Large intestine (tissue), 3 donors: ENCODE measurements around the gene GCH1. TPM values are rescaled to one million over a fixed set of nuclear protein-coding genes. Genes with fewer than 3 reads are reported as not detected.
"Not testable (repeated sequence)": the region's sequence is repeated elsewhere in the genome, so short reads cannot be mapped to it uniquely, and the experiment has no call there.

Source experiments
- DNase-seq, 2 donors: peaks; one replicate each; pipeline versions ENCODE4 v3.0.0 to v3.0.0-alpha.2; 2013
- H3K27ac ChIP-seq: one replicate; pipeline ENCODE4 v1.5.1; 2013; ENCODE audit warnings: low read length
- H3K27me3 ChIP-seq: 2 replicates; pipeline ENCODE4 v1.6.1; 2013; ENCODE audit warnings: low read length; ENCODE audit not compliant: control insufficient read depth, insufficient read depth
- H3K36me3 ChIP-seq: 2 replicates; pipeline ENCODE4 v1.6.1; 2013; ENCODE audit warnings: low read length; ENCODE audit not compliant: control insufficient read depth, insufficient read depth
- H3K4me1 ChIP-seq: one replicate; pipeline ENCODE4 v1.6.1; 2013; ENCODE audit warnings: low read length; ENCODE audit not compliant: control insufficient read depth, insufficient read depth
- H3K4me3 ChIP-seq: one replicate; pipeline ENCODE4 v1.5.1; 2013; ENCODE audit warnings: low read length
- H3K9me3 ChIP-seq: one replicate; pipeline ENCODE4 v1.6.1; 2013; ENCODE audit warnings: mild to moderate bottlenecking, low read depth, low read length, moderate library complexity; ENCODE audit not compliant: control insufficient read depth
- WGBS: methylation state at CpG from one replicate; pipeline ENCODE4 v1.1.5; 2013; ENCODE audit warnings: low lambda C conversion rate; ENCODE audit not compliant: insufficient coverage; 5-methylcytosine and 5-hydroxymethylcytosine counted together
- polyA plus RNA-seq: library from polyadenylated mRNA; unstranded; fragments of 120-200 nt; gene quantifications from one replicate; pipeline ENCODE4 v1.2.1, GENCODE V29; 2013

The GCH1 gene
- polyA plus RNA-seq, 1 donor, result 27.5 TPM

GRCh38 chr14:54909817-54910558 is 7.4 kb upstream of the GCH1 start:
- no peak for DNase-seq
- WGBS, result no CpG with 5 or more reads among the region's 5 CpGs
- Histone ChIP-seq H3K27me3 (no peaks in the 10 kb centered on the region), H3K4me3 (no peak overlapping the region), H3K27ac (no peak overlapping the region), H3K9me3 (no peaks in the 10 kb centered on the region), H3K36me3 (no peaks in the 10 kb centered on the region), H3K4me1 (peaks cover 4% of the 10 kb centered on the region)

DNA sequence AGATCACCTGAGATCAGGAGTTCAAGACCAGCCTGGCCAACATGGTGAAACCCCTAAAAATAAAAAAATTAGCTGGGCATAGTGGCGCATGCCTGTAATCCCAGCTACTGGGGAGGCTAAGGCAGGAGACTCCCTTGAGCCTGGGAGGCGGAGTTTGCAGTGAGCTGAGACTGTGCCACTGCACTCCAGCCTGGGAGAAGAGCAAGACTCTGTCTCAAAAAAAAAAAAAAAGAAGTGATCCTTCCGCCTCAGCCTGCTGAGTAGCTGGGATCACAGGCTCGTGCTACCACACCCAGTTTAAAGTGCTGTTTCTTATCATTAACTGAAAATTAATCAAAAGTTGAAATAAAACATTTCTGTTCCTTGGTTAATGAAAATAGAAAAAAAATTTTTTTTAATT is 6.3 kb upstream of the GCH1 start:
- peak; percentile 25 to 65 for DNase-seq
- WGBS, result no CpG with 5 or more reads among the region's 4 CpGs
- not testable (repeated sequence) for H3K4me1 ChIP-seq, H3K9me3 ChIP-seq, H3K4me3 ChIP-seq, H3K27ac ChIP-seq, H3K27me3 ChIP-seq, H3K36me3 ChIP-seq

DNA sequence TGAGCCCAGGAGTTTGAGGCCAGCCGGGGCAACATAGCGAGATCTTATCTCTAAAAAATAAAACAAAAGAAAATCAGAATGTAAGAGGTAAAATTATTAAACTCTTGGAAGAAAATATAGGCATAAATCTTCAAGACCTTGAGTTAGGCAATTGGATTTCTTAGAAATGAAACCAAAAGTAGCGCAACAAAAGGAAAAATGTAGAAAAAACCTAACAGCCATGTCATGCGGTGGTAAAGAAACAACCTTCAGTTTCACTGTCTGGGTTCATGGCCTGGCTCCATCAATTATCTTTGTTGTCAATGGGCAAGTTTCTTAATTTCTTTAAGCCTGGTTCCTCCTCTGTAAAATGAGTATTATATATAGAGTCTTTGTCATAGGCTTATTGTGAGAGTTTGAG is 5.6 kb upstream of the GCH1 start:
- no peak overlapping the region for H3K27ac ChIP-seq
- H3K36me3 ChIP-seq, result no peaks in the 10 kb centered on the region
- WGBS, result 82% methylated on average over 2 of the region's 4 CpGs
- H3K9me3 ChIP-seq, result no peaks in the 10 kb centered on the region
- peak in 1 of 2 donors; percentile 35 for DNase-seq
- peaks cover 4% of the 10 kb centered on the region for H3K4me1 ChIP-seq
- no peak overlapping the region for H3K4me3 ChIP-seq
- no peaks in the 10 kb centered on the region for H3K27me3 ChIP-seq

DNA sequence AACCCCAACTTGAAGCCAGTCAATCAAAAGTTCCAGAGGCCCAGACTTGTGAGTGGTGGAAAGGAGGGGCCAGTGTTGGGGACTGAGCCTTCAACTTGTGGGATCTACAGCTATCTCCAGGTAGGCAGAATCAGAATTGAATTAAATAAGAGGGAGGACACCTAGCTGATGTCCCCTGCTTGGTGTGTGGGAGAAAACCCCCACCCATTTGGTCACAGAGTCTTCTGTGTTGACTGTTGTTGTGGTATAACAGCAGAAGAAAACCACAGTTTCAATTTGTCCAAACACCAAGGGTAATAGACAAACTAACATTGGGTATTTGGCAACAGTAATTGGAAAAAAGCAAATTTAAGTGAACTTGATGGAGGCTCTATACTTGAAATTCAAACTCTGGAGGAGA is 3.4 kb upstream of the GCH1 start:
- Histone ChIP-seq H3K4me3 (no peak overlapping the region), H3K27ac (no peak overlapping the region), H3K27me3 (peaks cover 5% of the 10 kb centered on the region), H3K36me3 (no peaks in the 10 kb centered on the region), H3K4me1 (peaks cover 4% of the 10 kb centered on the region), H3K9me3 (peaks cover 3% of the 10 kb centered on the region)
- DNase-seq, result no peak

GRCh38 chr14:54902143-54902520 is 494 bp downstream of the GCH1 start:
- H3K9me3 ChIP-seq, result peaks cover 3% of the 10 kb centered on the region
- peak overlapping the region; percentile 93 for H3K27ac ChIP-seq
- peaks cover 5% of the 10 kb centered on the region for H3K27me3 ChIP-seq
- H3K4me3 ChIP-seq, result peak overlapping the region; percentile 83
- DNase-seq, result peak; percentile 69 to 85
- WGBS, result no CpG with 5 or more reads among the region's 37 CpGs
- no peaks in the 10 kb centered on the region for H3K36me3 ChIP-seq
- H3K4me1 ChIP-seq, result no peaks in the 10 kb centered on the region

- H3K27ac ChIP-seq, result peak overlapping the region; percentile 93
- peak overlapping the region; percentile 83 for H3K4me3 ChIP-seq
- H3K9me3 ChIP-seq, result peaks cover 3% of the 10 kb centered on the region
- no peaks in the 10 kb centered on the region for H3K36me3 ChIP-seq
- H3K4me1 ChIP-seq, result no peaks in the 10 kb centered on the region
- DNase-seq, result peak in 1 of 2 donors; percentile 22
- H3K27me3 ChIP-seq, result peaks cover 5% of the 10 kb centered on the region
- no CpG with 5 or more reads among the region's 42 CpGs for WGBS
These were observed 1.1 kb downstream of the GCH1 start for GRCh38 chr14:54901380-54902142.

DNA sequence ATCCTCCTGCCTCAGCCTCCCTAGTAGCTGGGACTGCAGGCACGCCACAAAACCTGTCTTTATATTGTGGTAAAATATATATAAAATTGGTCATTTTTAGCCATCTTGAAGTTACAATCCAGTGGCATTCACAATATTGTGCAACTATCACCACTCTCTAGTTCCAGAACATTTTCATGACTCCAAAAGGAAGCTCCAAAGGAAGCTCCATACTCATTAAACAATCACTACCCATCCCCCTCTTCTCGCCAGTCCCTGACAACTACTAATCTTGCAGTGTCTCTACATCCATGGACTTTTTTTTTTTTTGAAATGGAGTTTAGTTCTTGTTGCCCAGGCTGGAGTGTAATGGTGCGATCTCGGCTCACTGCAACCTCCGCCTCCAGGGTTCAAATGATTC is 3.1 kb downstream of the GCH1 start:
- Histone ChIP-seq H3K4me3 (no peak overlapping the region), H3K27me3 (peaks cover 5% of the 10 kb centered on the region), H3K36me3 (no peaks in the 10 kb centered on the region), H3K9me3 (peaks cover 3% of the 10 kb centered on the region), H3K27ac (no peak overlapping the region), H3K4me1 (no peaks in the 10 kb centered on the region)
- DNase-seq, result no peak
- WGBS, result no CpG with 5 or more reads among the region's 5 CpGs

DNA sequence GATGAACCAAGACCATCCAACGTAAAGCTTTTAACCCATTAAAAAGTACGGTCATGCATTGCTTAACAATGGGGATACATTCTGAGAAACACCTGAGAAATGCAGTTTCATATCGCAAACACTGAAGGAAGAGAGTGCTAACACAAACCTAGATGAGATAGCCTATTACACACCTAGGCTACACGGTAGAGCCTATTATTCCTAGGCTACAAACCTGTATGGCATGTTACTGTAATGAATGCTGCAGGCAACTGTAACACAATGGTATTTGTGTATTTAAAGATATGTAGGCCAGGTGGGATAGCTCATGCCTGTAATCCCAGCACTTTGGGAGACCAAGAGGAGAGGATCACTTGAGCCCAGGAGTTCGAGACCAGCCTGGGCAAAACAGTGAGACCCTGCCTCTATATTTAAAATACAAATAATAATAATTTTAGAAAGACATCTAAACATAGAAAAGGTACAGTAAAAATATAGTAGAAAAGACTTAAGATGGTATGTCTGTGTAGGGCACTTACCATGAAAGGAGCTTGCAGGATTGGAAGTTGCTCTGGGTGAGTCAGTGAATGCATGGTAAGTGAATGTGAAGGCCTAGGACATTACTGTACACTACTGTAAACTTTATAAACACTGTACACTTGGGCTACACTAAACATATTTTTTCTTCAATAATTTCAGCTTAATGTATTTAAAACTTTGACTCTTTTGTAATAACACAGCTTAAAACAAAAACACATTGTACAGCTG is 4.6 kb downstream of the GCH1 start:
- H3K9me3 ChIP-seq, H3K36me3 ChIP-seq, H3K4me1 ChIP-seq, H3K27me3 ChIP-seq, H3K27ac ChIP-seq, DNase-seq, H3K4me3 ChIP-seq: not testable (repeated sequence)
- WGBS, result 100% methylated on average over 2 of the region's 5 CpGs

DNA sequence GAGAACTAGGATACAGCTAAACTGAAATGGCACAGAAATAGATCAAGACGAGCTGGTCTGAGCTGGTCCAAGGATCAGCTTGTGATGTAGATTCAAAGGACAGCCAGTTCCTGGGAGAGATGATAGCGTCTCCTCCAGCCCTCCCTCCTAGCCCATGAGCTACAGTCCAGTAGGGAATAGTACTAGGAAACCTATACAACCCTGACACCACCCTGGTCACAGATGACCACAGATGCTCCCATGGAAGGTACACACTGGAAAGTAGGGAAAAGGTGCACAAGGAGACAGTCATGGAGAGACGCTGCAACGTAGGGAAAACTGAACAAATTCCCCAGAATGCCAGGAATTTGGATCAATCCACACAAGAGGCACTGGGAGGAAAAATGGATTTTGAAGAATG is 6.9 kb downstream of the GCH1 start:
- Histone ChIP-seq H3K9me3 (no peaks in the 10 kb centered on the region), H3K36me3 (no peaks in the 10 kb centered on the region), H3K27ac (no peak overlapping the region), H3K27me3 (no peaks in the 10 kb centered on the region), H3K4me3 (no peak overlapping the region), H3K4me1 (no peaks in the 10 kb centered on the region)
- no peak for DNase-seq
- WGBS, result 100% methylated on average over 2 of the region's 4 CpGs

GRCh38 chr14:54894995-54895394 is 7.6 kb downstream of the GCH1 start:
- Histone ChIP-seq H3K9me3 (no peaks in the 10 kb centered on the region), H3K36me3 (no peaks in the 10 kb centered on the region), H3K4me1 (no peaks in the 10 kb centered on the region), H3K27ac (no peak overlapping the region), H3K4me3 (no peak overlapping the region), H3K27me3 (no peaks in the 10 kb centered on the region)
- WGBS, result 44% methylated on average over 2 of the region's 3 CpGs
- DNase-seq, result no peak
